Measurements from ENCODE around the gene EPM2AIP1. TPM values are rescaled to one million over a fixed set of nuclear protein-coding genes. Genes with fewer than 3 reads are reported as not detected.
A peak's percentile ranks its signal among the peaks of the same experiment; 100 is the strongest.

EPM2AIP1 gene
- total RNA-seq, 1 experiment from 2014 or later: 11.4 TPM

DNA sequence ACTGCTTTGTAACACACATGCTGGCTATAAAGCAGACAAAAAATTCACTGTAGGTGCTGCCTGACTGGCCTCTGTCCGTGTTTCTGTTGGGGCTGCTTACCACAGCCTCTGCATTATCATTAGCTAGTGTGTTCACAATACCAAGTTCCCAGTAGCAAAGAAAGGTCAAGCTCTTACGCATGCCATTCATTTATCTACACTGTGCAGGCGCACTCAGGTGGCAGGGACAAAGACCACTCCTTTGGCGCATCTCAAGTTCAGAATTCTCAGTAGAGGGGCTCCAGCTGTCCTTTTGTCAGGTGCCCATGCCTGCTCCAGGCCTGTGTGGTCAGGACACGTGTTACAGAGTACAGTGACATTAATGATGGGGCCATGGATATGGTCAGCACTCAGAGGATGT, 22.7 kb upstream of the EPM2AIP1 start:
- no peak for DNase-seq

More for the DNA sequence above, 22.7 kb upstream of the EPM2AIP1 start:
- no peak overlapping the region for H3T11ph ChIP-seq (ENCODE audit: low read length)
- H3K18ac ChIP-seq (ENCODE audit: insufficient read length, low read depth, low read length): no peak overlapping the region
- no peak overlapping the region for H4K5ac ChIP-seq (ENCODE audit: insufficient read length, low read depth, low read length)
- H3K36me3 Mint-ChIP-seq (ENCODE audit: insufficient read depth in 1 of 3, low read depth in 3 of 3): peaks cover 44 to 82% (median 78%) of the 10 kb centered on the region in 3 experiments
- no CpG with 5 or more reads among the region's 5 CpGs for WGBS (ENCODE audit: extremely low coverage, insufficient read length, low lambda C conversion rate)
- TF ChIP-seq, protein P1, sequence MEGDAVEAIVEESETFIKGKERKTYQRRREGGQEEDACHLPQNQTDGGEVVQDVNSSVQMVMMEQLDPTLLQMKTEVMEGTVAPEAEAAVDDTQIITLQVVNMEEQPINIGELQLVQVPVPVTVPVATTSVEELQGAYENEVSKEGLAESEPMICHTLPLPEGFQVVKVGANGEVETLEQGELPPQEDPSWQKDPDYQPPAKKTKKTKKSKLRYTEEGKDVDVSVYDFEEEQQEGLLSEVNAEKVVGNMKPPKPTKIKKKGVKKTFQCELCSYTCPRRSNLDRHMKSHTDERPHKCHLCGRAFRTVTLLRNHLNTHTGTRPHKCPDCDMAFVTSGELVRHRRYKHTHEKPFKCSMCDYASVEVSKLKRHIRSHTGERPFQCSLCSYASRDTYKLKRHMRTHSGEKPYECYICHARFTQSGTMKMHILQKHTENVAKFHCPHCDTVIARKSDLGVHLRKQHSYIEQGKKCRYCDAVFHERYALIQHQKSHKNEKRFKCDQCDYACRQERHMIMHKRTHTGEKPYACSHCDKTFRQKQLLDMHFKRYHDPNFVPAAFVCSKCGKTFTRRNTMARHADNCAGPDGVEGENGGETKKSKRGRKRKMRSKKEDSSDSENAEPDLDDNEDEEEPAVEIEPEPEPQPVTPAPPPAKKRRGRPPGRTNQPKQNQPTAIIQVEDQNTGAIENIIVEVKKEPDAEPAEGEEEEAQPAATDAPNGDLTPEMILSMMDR (conservative IDR thresholded peaks at IDR 0.05): no peak
- no peak overlapping the region for H3K4me3 Mint-ChIP-seq
- H4K91ac ChIP-seq (ENCODE audit: insufficient read length, low read depth, low read length): no peak overlapping the region
- no peaks in the 10 kb centered on the region for H3K27me3 Mint-ChIP-seq (ENCODE audit: low read depth)
- H2BK5ac ChIP-seq (ENCODE audit: insufficient read length, low read length): no peak overlapping the region
- no peaks in the 10 kb centered on the region for H3K4me1 Mint-ChIP-seq
- no peaks in the 10 kb centered on the region for H3K23me2 ChIP-seq (ENCODE audit: insufficient read length, low read depth, low read length, poor library complexity, severe bottlenecking)
- H2BK12ac ChIP-seq (ENCODE audit: insufficient read length, low read depth, low read length): no peak overlapping the region
- no peaks in the 10 kb centered on the region for H3K4me1 ChIP-seq (ENCODE audit: insufficient read depth, low read length)
- no peaks in the 10 kb centered on the region for H3K9me3 Mint-ChIP-seq
- 0 out of 7 replicates have a peak overlapping the region, but pooled peaks of 1 of the 3 experiments have one; percentile 68 for H3K27ac Mint-ChIP-seq
- H3K4ac ChIP-seq (ENCODE audit: low read depth, low read length): no peak overlapping the region
- H3K79me1 ChIP-seq (ENCODE audit: insufficient read depth, low read depth, low read length, poor library complexity, severe bottlenecking): no peaks in the 10 kb centered on the region
- no peak overlapping the region for H2AFZ ChIP-seq (ENCODE audit: low read length)
- no peak overlapping the region for H2AK5ac ChIP-seq (ENCODE audit: insufficient read length, low read length)
- H2BK120ac ChIP-seq (ENCODE audit: low read depth, low read length, poor library complexity, severe bottlenecking): no peak overlapping the region
- H4K20me1 ChIP-seq (ENCODE audit: control insufficient read depth, insufficient read depth, insufficient read length): no peaks in the 10 kb centered on the region
- H3K23ac ChIP-seq (ENCODE audit: insufficient read length, low read depth, low read length): no peak overlapping the region
- no peak overlapping the region for H3K56ac ChIP-seq (ENCODE audit: insufficient read length, low read depth, low read length)
- no peak overlapping the region for H3K9ac ChIP-seq (ENCODE audit: extremely low read depth, insufficient read length, low read length)
- no peak overlapping the region for H3K27ac ChIP-seq (ENCODE audit: insufficient read length, low read depth, low read length)
- H3K14ac ChIP-seq (ENCODE audit: insufficient read depth, low read length): no peak overlapping the region
- H2BK20ac ChIP-seq (ENCODE audit: low read depth, low read length, poor library complexity, severe bottlenecking): no peak overlapping the region
- H3K27me3 ChIP-seq (ENCODE audit: insufficient read depth, low read length): no peaks in the 10 kb centered on the region; the same call in 1 of the 2 replicates
- no peak overlapping the region for H4K8ac ChIP-seq (replicated peaks; ENCODE audit: insufficient read length, low read depth, low read length)
- no peak overlapping the region for H2BK15ac ChIP-seq (ENCODE audit: low read depth, low read length)
- no peaks in the 10 kb centered on the region for H3K79me2 ChIP-seq (ENCODE audit: insufficient read depth, low read length)
- H3K9me3 ChIP-seq (ENCODE audit: control insufficient read depth, low read depth, low read length): no peaks in the 10 kb centered on the region
- H3K4me2 ChIP-seq (ENCODE audit: insufficient read depth, insufficient read length, low read length): no peak overlapping the region
